GM19397 (cell line): ENCODE measurements around the gene FRMPD3.

Source experiments
- ATAC-seq: cut with Tn5 transposase; IDR thresholded peaks from one replicate; pipeline ENCODE4 v1.9.1; 2021; ENCODE audit warnings: mild to moderate bottlenecking, moderate library complexity; ENCODE audit not compliant: unreplicated experiment

Gene FRMPD3

DNA sequence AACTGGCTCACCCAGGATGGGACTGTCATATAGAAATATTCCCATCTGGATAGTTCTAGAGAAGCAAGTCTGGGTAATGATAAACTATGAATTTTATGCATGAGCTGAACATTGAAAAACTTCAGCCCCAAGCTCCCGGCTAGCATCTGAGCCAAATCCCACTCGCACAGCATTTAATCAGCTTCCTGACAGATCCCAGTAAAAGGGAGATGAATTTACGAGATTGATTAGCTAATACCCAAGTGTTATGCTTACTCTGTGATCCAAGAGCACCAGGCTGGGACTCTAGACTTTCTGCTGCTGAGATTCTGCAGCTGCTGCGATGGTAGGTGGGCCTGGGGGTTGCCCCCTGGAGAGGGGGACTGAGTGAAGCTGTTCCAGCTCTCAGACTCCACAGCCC, 28.0 kb downstream of the FRMPD3 start:
- no peak for ATAC-seq

DNA sequence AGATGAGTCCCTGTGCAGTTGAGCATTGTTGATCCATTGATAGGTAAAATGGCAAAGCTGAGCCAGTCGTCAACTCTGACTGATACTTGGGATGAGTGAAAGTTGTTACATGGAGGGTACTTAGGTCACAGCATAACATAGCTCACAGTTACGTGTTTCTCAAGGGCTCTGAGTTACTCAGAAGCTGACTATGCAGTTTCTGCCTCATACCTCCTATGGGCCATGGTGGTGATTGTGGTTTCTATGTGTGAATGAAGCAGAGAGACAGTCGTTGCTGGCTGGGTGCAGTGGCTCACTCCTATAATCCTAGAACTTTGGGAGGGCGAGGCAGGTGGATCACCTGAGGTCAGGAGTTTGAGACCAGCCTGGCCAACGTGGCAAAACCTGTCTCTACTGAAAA, 30.8 kb downstream of the FRMPD3 start:
- no peak for ATAC-seq

DNA sequence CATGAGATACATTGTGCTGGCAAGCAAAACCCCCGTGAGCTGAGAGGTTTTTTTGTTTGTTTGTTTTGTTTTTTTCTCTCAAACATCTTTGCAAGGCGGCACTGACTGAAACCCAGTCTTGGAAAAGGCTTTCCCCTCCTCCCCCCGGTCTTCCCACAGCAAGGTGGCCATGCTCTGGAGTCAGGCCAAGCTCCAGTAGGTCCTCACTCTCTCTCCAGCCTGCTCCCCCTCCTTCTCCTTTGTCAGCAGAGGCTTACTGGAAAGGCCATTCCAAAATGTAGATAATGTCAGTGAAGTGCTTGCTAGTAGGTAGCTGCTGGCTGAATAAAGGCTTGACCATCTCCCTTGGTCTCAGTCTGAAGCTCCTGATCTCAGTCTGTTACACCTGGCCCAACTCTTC, 32.6 kb downstream of the FRMPD3 start:
- no peak for ATAC-seq

DNA sequence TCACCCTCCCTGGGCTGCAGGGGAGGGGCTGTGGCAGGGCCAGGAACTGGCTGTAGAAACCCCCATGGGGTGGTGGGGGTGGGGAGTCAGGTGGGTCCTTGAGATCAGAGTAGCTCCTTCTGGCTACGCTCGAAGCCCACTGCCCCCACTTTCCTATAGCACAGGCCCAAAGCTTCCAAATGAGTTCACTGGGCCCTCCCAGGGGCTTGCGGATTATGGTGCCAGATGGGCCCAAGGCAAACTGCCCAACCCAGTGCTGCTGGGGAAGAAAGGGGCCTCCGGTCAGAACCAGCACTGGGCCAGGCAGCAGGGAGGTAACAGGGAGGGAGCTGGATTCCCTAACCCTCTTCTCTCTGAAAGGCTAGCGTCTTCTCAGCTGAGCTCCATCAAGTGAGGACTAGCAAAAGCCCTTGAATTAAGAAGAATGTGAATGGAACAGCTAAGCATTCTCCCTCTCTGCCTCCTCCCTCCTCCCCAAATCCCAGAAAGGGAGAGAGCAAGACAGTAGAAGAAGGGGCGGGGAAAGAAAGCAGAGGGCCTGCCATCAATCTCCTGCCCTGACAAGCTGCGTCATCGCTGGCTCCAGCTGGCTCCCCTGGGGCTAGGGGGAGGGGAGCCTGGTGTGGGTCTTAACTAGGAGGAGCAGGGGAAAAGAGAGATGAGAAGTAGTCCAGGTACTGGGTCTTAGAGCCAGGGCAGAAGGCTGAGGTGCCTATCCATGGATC, 34.7 kb downstream of the FRMPD3 start:
- no peak for ATAC-seq

DNA sequence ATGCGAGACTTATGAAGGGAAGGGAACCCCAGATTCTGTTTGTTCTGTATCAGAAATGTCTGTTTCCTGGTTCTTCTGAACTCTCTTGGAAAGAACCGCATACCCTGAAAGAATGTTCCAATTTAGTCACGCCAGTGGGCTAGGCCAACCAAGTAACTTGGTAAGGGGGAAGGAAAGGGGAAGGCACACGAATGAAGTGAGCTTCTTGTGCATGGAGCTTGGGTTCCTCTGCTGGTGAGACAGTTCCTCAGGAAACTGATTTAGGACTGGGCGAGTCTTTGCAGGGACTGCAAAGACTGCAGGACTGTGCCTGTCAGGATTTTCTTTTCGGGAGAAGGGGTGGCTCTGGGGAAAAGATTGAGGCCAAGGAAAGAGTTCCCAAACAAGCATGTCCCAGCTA, 35.6 kb downstream of the FRMPD3 start:
- no peak for ATAC-seq

DNA sequence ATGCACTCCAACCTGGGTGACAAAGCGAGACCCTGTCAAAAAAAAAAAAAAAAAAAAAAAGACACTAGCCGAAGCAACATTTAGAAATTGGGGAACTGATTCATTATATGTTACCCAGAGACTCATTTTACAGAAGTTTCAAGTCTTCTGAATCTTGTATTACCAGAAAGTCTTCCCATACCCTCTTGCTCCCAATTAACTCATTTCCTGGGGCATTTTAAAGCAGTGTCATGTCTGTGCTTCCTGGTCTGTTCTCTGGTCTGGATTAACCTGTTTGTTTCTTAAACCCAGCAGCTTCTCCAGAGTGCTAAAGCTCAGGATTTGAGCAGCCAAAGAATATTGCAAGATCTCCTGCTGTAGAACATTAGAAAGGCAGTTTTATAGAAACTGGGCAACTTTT, 43.7 kb downstream of the FRMPD3 start:
- no peak for ATAC-seq

DNA sequence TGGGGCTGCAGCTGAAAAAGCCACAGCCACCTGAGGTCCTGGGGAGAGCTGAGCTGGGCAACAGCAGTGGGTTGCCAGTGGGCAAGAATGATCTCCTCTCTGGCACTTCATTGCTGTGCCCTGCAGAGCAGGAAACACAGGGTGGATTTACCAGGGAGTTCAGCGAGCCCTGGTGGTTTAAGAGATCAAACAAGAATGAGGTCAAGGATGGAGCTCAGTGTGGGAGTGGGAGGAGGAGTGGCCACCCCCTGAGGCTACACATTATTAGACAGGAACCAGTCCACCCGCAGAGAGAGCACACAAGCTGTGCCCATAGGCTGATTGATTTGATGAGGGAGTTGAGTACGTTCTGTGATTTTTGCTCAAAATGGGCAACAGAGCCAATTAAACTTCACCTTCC, 47.3 kb downstream of the FRMPD3 start:
- ATAC-seq, result no peak
